ENCODE measurements around the gene RBPMS2.
A peak's percentile ranks its signal among the peaks of the same experiment; 100 is the strongest.

- TF ChIP-seq CTCF (IDR thresholded peaks at IDR 0.05) (no peak), POLR2A (IDR thresholded peaks at IDR 0.05) (peak; percentile 18 to 52)
Measured at GRCh38 chr15:64775551-64776401, at the start of gene RBPMS2.

Data from uterus (tissue), 2 donors.